ENCODE measurements around the gene ZNF521. TPM values are rescaled to one million over a fixed set of nuclear protein-coding genes. Genes with fewer than 3 reads are reported as not detected.

The ZNF521 gene
- total RNA-seq, 2 donors from 2014 or later, result 21.4 to 26.9 TPM

DNA sequence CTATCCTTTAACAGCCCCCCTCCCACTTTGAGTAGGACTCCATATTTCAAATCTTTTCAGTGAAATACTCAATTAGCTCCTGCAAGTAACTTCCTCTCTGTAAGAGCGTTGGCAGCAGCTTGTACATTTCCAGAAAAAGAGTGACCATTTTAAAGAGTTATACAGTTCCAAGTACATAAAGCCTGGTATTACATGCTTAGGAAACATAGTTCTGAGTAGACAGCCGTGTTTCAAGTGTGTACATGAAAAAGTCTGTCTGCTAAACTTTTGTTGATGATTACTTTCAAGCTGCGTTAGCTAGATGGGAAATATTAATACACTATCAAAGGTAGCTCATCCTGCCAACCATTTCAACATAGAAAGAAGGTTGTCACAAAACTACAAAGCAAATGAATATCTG lies 112.8 kb downstream of the ZNF521 start:
- H3K4me3 ChIP-seq (ENCODE audit: low read length), result no peak overlapping the region
- WGBS, 2 experiments (ENCODE audit: insufficient coverage in 1 of 2, insufficient read length in 1 of 2), result 95 to 100% methylated on average over 2 of the region's 3 CpGs
- Mint-ChIP-seq H3K9me3 (no peaks in the 10 kb centered on the region), H3K4me3 (no peak overlapping the region), H3K36me3 (ENCODE audit: low read depth) (no peaks in the 10 kb centered on the region), H3K27me3 (ENCODE audit: insufficient read depth) (no peaks in the 10 kb centered on the region), H3K4me1 (peaks cover 30% of the 10 kb centered on the region), H3K27ac (no peak overlapping the region)
- H3K9ac ChIP-seq (ENCODE audit: extremely low read depth, low read length, poor library complexity, severe bottlenecking), result no peak overlapping the region
- peaks cover 20% of the 10 kb centered on the region for H3K4me1 ChIP-seq (ENCODE audit: control insufficient read depth, insufficient read depth, low read length)
- no peak for DNase-seq
- no peak overlapping the region for H3K27ac ChIP-seq (ENCODE audit: low read depth, low read length)
- H3K36me3 ChIP-seq (ENCODE audit: control insufficient read depth, insufficient read depth, low read length), result no peaks in the 10 kb centered on the region
- no peak for TF ChIP-seq CTCF (conservative IDR thresholded peaks at IDR 0.05)
- H3K9me3 ChIP-seq (ENCODE audit: control insufficient read depth, low read length), result no peaks in the 10 kb centered on the region
- H3K27me3 ChIP-seq (ENCODE audit: control insufficient read depth, insufficient read depth, low read length, poor library complexity, severe bottlenecking), result peaks cover 19% of the 10 kb centered on the region

DNA sequence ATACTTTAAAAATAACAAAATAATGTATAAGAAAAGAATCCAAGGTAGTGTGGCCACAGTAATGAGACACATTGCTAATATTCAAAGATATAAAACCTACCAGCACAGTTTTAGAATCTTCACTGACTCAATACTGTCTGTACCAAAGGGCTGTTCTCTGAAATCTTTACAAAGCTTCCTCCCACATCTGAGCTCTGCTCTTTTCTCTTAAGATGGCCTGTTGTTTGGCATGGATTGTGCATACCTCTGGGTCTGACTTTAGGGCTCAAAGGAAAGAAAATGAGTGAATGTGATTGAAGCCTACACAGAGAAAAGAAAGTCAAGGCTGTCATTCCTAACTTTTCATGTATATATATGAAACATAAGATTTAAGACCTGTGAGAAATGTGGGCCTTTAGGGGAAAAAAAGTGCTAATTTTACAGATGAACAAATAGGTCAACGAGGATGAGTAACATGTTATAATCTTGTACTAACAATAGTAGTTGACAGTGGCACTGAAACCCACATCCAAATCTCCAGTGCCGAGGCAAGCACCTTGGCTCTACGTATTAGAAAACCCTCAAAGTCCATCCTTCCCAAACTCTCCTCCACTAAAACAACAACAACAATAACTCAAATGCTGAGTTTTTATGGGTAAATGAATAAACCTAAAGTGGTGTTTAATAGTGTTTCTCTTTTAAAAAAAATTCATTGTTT lies 114.2 kb downstream of the ZNF521 start:
- H3K9ac ChIP-seq (ENCODE audit: extremely low read depth, low read length, poor library complexity, severe bottlenecking), result no peak overlapping the region
- Mint-ChIP-seq H3K36me3 (ENCODE audit: low read depth) (no peaks in the 10 kb centered on the region), H3K4me3 (no peak overlapping the region), H3K27me3 (ENCODE audit: insufficient read depth) (no peaks in the 10 kb centered on the region), H3K4me1 (peaks cover 31% of the 10 kb centered on the region), H3K9me3 (no peaks in the 10 kb centered on the region), H3K27ac (no peak overlapping the region)
- H3K27me3 ChIP-seq (ENCODE audit: control insufficient read depth, insufficient read depth, low read length, poor library complexity, severe bottlenecking), result peaks cover 19% of the 10 kb centered on the region
- WGBS, 2 experiments (ENCODE audit: insufficient coverage in 1 of 2, insufficient read length in 1 of 2), result 80 to 97% methylated on average over 1 to 3 of the region's 3 CpGs
- no peak overlapping the region for H3K4me3 ChIP-seq (ENCODE audit: low read length)
- TF ChIP-seq CTCF (conservative IDR thresholded peaks at IDR 0.05), result no peak
- no peaks in the 10 kb centered on the region for H3K36me3 ChIP-seq (ENCODE audit: control insufficient read depth, insufficient read depth, low read length)
- DNase-seq, result no peak
- H3K27ac ChIP-seq (ENCODE audit: low read depth, low read length), result no peak overlapping the region
- no peaks in the 10 kb centered on the region for H3K9me3 ChIP-seq (ENCODE audit: control insufficient read depth, low read length)
- H3K4me1 ChIP-seq (ENCODE audit: control insufficient read depth, insufficient read depth, low read length), result peaks cover 22% of the 10 kb centered on the region

GRCh38 chr18:25236736-25237135 lies 115.2 kb downstream of the ZNF521 start:
- no peaks in the 10 kb centered on the region for H3K36me3 Mint-ChIP-seq (ENCODE audit: low read depth)
- no peak for DNase-seq
- no peaks in the 10 kb centered on the region for H3K9me3 Mint-ChIP-seq
- no peak overlapping the region for H3K27ac Mint-ChIP-seq
- Histone ChIP-seq H3K27ac (ENCODE audit: low read depth, low read length) (no peak overlapping the region), H3K27me3 (ENCODE audit: control insufficient read depth, insufficient read depth, low read length, poor library complexity, severe bottlenecking) (peaks cover 19% of the 10 kb centered on the region), H3K4me3 (ENCODE audit: low read length) (no peak overlapping the region), H3K9ac (ENCODE audit: extremely low read depth, low read length, poor library complexity, severe bottlenecking) (no peak overlapping the region), H3K9me3 (ENCODE audit: control insufficient read depth, low read length) (no peaks in the 10 kb centered on the region), H3K4me1 (ENCODE audit: control insufficient read depth, insufficient read depth, low read length) (peaks cover 30% of the 10 kb centered on the region), H3K36me3 (ENCODE audit: control insufficient read depth, insufficient read depth, low read length) (no peaks in the 10 kb centered on the region)
- no peaks in the 10 kb centered on the region for H3K27me3 Mint-ChIP-seq (ENCODE audit: insufficient read depth)
- peaks cover 37% of the 10 kb centered on the region for H3K4me1 Mint-ChIP-seq
- 80 to 100% methylated on average over 1 of the region's 1 CpG for WGBS, 2 experiments (ENCODE audit: insufficient coverage in 1 of 2, insufficient read length in 1 of 2)
- TF ChIP-seq CTCF (conservative IDR thresholded peaks at IDR 0.05), result no peak
- H3K4me3 Mint-ChIP-seq, result no peak overlapping the region
